GM23338 (cell line): ENCODE results near the gene ATXN7L1. TPM values are rescaled to one million over a fixed set of nuclear protein-coding genes. Genes with fewer than 3 reads are reported as not detected.

Source experiments
- ATAC-seq: fragments of 200-7000 bp; cut with Tn5 transposase; 3 replicates; pipeline ENCODE4 v1.9.1; 2020
- DNase-seq: peaks from one replicate; pipeline ENCODE4 v3.0.0-alpha.2; 2015; ENCODE audit warnings: low spot score
- H2AFZ ChIP-seq: fragments of 200-600 bp; sonication (generic); 2 replicates; pipeline ENCODE4 v1.8.0; 2016; ENCODE audit warnings: antibody characterized with exemption, mild to moderate bottlenecking, moderate library complexity
- H3F3A ChIP-seq: fragments of 200-600 bp; sonication (generic); replicated peaks from 2 replicates; pipeline ENCODE4 v1.8.0; 2017; ENCODE audit warnings: antibody characterized with exemption, mixed run types, low read depth
- H3K27ac ChIP-seq: fragments of 200-600 bp; sonication (generic); 2 replicates; pipeline ENCODE4 v1.6.1; 2016; ENCODE audit warnings: low read depth
- H3K27me3 ChIP-seq: fragments of 200-600 bp; sonication (generic); 2 replicates; pipeline ENCODE4 v1.8.0; 2016; ENCODE audit warnings: mild to moderate bottlenecking, mixed run types, moderate library complexity; ENCODE audit not compliant: insufficient read depth
- H3K36me3 ChIP-seq: fragments of 200-600 bp; sonication (generic); 2 replicates; pipeline ENCODE4 v1.8.0; 2016; ENCODE audit warnings: mild to moderate bottlenecking; ENCODE audit not compliant: insufficient read depth
- H3K4me1 ChIP-seq: fragments of 200-600 bp; sonication (generic); 2 replicates; pipeline ENCODE4 v1.8.0; 2016; ENCODE audit warnings: mild to moderate bottlenecking, moderate library complexity; ENCODE audit not compliant: insufficient read depth
- H3K4me2 ChIP-seq: fragments of 200-600 bp; sonication (generic); 2 replicates; pipeline ENCODE4 v1.7.1; 2017; ENCODE audit warnings: mixed run types
- H3K4me3 ChIP-seq: fragments of 200-600 bp; sonication (generic); 2 replicates; pipeline ENCODE4 v1.6.1; 2016; ENCODE audit warnings: mixed run types
- H3K79me2 ChIP-seq: fragments of 200-600 bp; sonication (generic); replicated peaks from 2 replicates; pipeline ENCODE4 v1.8.0; 2017; ENCODE audit warnings: mild to moderate bottlenecking; ENCODE audit not compliant: insufficient read depth
- H3K9me2 ChIP-seq: fragments of 200-600 bp; sonication (generic); 2 replicates; pipeline ENCODE4 v1.8.0; 2017; ENCODE audit not compliant: insufficient read depth
- H4K20me1 ChIP-seq: fragments of 200-600 bp; sonication (generic); replicated peaks from 2 replicates; pipeline ENCODE4 v1.8.0; 2017; ENCODE audit warnings: mild to moderate bottlenecking; ENCODE audit not compliant: insufficient read depth
- H3K27ac Mint-ChIP-seq: 2 replicates; pipeline ENCODE4 v1.8.0; 2020; ENCODE audit warnings: inconsistent platforms, mild to moderate bottlenecking, moderate library complexity, mixed read lengths
- H3K27me3 Mint-ChIP-seq: 3 replicates; pipeline ENCODE4 v1.8.0; 2022; ENCODE audit warnings: low read depth, mild to moderate bottlenecking, moderate library complexity, mixed read lengths, inconsistent platforms; ENCODE audit not compliant: insufficient read depth, poor library complexity
- H3K36me3 Mint-ChIP-seq: 3 replicates; pipeline ENCODE4 v1.8.0; 2021; ENCODE audit warnings: low read depth, mild to moderate bottlenecking, inconsistent platforms, moderate library complexity, mixed read lengths
- H3K4me1 Mint-ChIP-seq: 3 replicates; pipeline ENCODE4 v1.8.0; 2020; ENCODE audit warnings: mild to moderate bottlenecking, inconsistent platforms, mixed read lengths
- H3K4me3 Mint-ChIP-seq: 3 replicates; pipeline ENCODE4 v1.8.0; 2021; ENCODE audit warnings: moderate library complexity, mild to moderate bottlenecking, inconsistent platforms, mixed read lengths
- H3K9me3 Mint-ChIP-seq: 3 replicates; pipeline ENCODE4 v1.8.0; 2020; ENCODE audit warnings: moderate library complexity, mild to moderate bottlenecking, inconsistent platforms, mixed read lengths
- CREB1 ChIP-seq: fragments of 250-450 bp; sonication (Bioruptor Pico); IDR thresholded peaks from 2 replicates; pipeline ENCODE4 v1.5.0; 2020; ENCODE audit warnings: low read depth, mild to moderate bottlenecking, moderate library complexity
- EZH2 ChIP-seq: fragments of 200-600 bp; sonication (generic); IDR thresholded peaks from one replicate; pipeline ENCODE4 v1.8.0; 2017; ENCODE audit warnings: antibody characterized with exemption, mild to moderate bottlenecking, low read depth; ENCODE audit not compliant: unreplicated experiment
- EZH2phosphoT487 ChIP-seq: fragments of 200-600 bp; sonication (generic); IDR thresholded peaks from one replicate; pipeline ENCODE4 v1.8.1; 2018; ENCODE audit warnings: antibody characterized with exemption; ENCODE audit not compliant: unreplicated experiment
- JUNB ChIP-seq: IDR thresholded peaks from one replicate; pipeline ENCODE4 v1.6.1; 2016; ENCODE audit warnings: antibody characterized with exemption; ENCODE audit not compliant: unreplicated experiment
- POLR2AphosphoS5 ChIP-seq: IDR thresholded peaks from 2 replicates; pipeline ENCODE4 v1.6.1; 2016; ENCODE audit warnings: antibody characterized with exemption, low read depth
- STAT1 ChIP-seq: IDR thresholded peaks from one replicate; pipeline ENCODE4 v1.6.1; 2016; ENCODE audit warnings: antibody characterized with exemption; ENCODE audit not compliant: unreplicated experiment
- ZNF331 ChIP-seq: fragments of 250-450 bp; sonication (Bioruptor Pico); IDR thresholded peaks from 2 replicates; pipeline ENCODE4 v1.5.0; 2020; ENCODE audit warnings: low read depth, mild to moderate bottlenecking, moderate library complexity
- polyA plus RNA-seq: library from polyadenylated mRNA; unstranded; fragments of >200 nt; fragmentation: Nextera tagmentation; extraction: Ambion mirVana; gene quantifications from 2 replicates; pipeline ENCODE4 v1.2.1, GENCODE V29; 2016
- total RNA-seq: library from RNA; depleted of rRNA; stranded (reverse); fragments of >200 nt; shearing (Covaris generic); gene quantifications from 2 replicates; pipeline ENCODE4 v1.2.3, GENCODE V29; 2014
- TF ChIP-seq, protein P1 (sequence below): IDR thresholded peaks from one replicate; pipeline ENCODE4 v1.6.1; 2018; ENCODE audit warnings: antibody characterized with exemption; ENCODE audit not compliant: unreplicated experiment
- TF ChIP-seq, protein P2 (sequence below): IDR thresholded peaks from 2 replicates; pipeline ENCODE4 v1.6.1; 2016; ENCODE audit warnings: antibody characterized with exemption
- TF ChIP-seq, protein P3 (sequence below), 2 experiments: fragments of 200-600 bp in 1 of 2; sonication (generic) in 1 of 2; conservative IDR thresholded peaks; 2 replicates each; pipeline versions ENCODE4 v1.5.1 to v1.6.1; 2016 to 2017; ENCODE audit warnings: antibody characterized with exemption in 2 of 2, low read depth in 2 of 2, mild to moderate bottlenecking in 2 of 2, moderate library complexity in 1 of 2

ATXN7L1 gene
- total and polyA plus RNA-seq, 2 experiments from 2014 or later, result 22.8 to 29.8 TPM

DNA sequence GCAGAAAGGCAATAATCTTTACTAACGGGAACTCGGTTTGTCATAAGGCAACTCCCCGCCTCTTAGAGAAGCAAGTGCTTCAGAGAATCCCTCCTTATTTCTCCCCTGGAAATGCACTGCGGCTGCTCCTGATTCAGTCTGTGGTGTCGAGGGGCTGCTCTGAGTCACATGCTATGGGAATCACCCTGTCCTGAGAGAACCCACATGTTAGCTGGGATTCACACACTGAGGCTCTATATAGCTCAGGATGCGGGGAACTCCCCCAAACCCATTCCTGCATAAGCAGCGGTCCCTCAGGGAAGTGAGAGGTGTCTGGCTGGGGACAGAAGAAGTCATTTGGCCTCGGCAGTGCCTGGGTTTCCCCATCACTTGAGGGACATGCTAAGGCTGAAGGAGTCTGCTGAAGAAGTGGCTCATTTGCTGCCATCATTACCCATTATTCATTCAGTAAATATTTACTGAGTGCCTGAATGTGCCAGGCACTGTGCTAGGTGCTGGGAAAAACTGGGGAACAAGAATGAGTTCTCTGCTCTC lies 87.5 kb downstream of the ATXN7L1 start:
- Histone ChIP-seq H3K4me1 (peaks cover 28% of the 10 kb centered on the region), H3K79me2 (no peaks in the 10 kb centered on the region; the same call in 1 of the 2 replicates), H3K9me2 (no peaks in the 10 kb centered on the region), H3K27me3 (no peaks in the 10 kb centered on the region), H3F3A (no peaks in the 10 kb centered on the region), H3K4me2 (0 out of 2 replicates have a peak overlapping the region, but pooled peaks have one; percentile 14), H3K4me3 (no peak overlapping the region), H3K27ac (no peak overlapping the region), H3K36me3 (no peaks in the 10 kb centered on the region), H2AFZ (no peak overlapping the region), H4K20me1 (peaks cover 4% of the 10 kb centered on the region; the same call in 1 of the 2 replicates)
- DNase-seq (peak; percentile 21), ATAC-seq (peak; percentile 25)
- H3K9me3 Mint-ChIP-seq, result no peaks in the 10 kb centered on the region
- H3K4me3 Mint-ChIP-seq, result no peak overlapping the region
- peak overlapping the region; percentile 55; the same call in 1 of the 2 replicates for H3K27ac Mint-ChIP-seq
- H3K4me1 Mint-ChIP-seq, result peaks cover 38% of the 10 kb centered on the region
- H3K36me3 Mint-ChIP-seq, result peaks cover 23% of the 10 kb centered on the region
- TF ChIP-seq ZNF331 (CRISPR knock-in tag), result no peak
- no peak for TF ChIP-seq STAT1
- no peak for TF ChIP-seq EZH2
- no peak for TF ChIP-seq EZH2phosphoT487
- no peak for TF ChIP-seq JUNB
- TF ChIP-seq, protein P1, sequence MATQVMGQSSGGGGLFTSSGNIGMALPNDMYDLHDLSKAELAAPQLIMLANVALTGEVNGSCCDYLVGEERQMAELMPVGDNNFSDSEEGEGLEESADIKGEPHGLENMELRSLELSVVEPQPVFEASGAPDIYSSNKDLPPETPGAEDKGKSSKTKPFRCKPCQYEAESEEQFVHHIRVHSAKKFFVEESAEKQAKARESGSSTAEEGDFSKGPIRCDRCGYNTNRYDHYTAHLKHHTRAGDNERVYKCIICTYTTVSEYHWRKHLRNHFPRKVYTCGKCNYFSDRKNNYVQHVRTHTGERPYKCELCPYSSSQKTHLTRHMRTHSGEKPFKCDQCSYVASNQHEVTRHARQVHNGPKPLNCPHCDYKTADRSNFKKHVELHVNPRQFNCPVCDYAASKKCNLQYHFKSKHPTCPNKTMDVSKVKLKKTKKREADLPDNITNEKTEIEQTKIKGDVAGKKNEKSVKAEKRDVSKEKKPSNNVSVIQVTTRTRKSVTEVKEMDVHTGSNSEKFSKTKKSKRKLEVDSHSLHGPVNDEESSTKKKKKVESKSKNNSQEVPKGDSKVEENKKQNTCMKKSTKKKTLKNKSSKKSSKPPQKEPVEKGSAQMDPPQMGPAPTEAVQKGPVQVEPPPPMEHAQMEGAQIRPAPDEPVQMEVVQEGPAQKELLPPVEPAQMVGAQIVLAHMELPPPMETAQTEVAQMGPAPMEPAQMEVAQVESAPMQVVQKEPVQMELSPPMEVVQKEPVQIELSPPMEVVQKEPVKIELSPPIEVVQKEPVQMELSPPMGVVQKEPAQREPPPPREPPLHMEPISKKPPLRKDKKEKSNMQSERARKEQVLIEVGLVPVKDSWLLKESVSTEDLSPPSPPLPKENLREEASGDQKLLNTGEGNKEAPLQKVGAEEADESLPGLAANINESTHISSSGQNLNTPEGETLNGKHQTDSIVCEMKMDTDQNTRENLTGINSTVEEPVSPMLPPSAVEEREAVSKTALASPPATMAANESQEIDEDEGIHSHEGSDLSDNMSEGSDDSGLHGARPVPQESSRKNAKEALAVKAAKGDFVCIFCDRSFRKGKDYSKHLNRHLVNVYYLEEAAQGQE, result no peak
- TF ChIP-seq POLR2AphosphoS5, result no peak
- TF ChIP-seq, protein P2, sequence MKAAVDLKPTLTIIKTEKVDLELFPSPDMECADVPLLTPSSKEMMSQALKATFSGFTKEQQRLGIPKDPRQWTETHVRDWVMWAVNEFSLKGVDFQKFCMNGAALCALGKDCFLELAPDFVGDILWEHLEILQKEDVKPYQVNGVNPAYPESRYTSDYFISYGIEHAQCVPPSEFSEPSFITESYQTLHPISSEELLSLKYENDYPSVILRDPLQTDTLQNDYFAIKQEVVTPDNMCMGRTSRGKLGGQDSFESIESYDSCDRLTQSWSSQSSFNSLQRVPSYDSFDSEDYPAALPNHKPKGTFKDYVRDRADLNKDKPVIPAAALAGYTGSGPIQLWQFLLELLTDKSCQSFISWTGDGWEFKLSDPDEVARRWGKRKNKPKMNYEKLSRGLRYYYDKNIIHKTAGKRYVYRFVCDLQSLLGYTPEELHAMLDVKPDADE, result no peak
- no peak for TF ChIP-seq CREB1
- TF ChIP-seq, protein P3, sequence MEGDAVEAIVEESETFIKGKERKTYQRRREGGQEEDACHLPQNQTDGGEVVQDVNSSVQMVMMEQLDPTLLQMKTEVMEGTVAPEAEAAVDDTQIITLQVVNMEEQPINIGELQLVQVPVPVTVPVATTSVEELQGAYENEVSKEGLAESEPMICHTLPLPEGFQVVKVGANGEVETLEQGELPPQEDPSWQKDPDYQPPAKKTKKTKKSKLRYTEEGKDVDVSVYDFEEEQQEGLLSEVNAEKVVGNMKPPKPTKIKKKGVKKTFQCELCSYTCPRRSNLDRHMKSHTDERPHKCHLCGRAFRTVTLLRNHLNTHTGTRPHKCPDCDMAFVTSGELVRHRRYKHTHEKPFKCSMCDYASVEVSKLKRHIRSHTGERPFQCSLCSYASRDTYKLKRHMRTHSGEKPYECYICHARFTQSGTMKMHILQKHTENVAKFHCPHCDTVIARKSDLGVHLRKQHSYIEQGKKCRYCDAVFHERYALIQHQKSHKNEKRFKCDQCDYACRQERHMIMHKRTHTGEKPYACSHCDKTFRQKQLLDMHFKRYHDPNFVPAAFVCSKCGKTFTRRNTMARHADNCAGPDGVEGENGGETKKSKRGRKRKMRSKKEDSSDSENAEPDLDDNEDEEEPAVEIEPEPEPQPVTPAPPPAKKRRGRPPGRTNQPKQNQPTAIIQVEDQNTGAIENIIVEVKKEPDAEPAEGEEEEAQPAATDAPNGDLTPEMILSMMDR (conservative IDR thresholded peaks at IDR 0.05; ENCODE audit: low read depth in 2 of 2), result no peak
- no peaks in the 10 kb centered on the region for H3K27me3 Mint-ChIP-seq
